ENCODE data around the gene SPAG8.

Gene SPAG8

DNA sequence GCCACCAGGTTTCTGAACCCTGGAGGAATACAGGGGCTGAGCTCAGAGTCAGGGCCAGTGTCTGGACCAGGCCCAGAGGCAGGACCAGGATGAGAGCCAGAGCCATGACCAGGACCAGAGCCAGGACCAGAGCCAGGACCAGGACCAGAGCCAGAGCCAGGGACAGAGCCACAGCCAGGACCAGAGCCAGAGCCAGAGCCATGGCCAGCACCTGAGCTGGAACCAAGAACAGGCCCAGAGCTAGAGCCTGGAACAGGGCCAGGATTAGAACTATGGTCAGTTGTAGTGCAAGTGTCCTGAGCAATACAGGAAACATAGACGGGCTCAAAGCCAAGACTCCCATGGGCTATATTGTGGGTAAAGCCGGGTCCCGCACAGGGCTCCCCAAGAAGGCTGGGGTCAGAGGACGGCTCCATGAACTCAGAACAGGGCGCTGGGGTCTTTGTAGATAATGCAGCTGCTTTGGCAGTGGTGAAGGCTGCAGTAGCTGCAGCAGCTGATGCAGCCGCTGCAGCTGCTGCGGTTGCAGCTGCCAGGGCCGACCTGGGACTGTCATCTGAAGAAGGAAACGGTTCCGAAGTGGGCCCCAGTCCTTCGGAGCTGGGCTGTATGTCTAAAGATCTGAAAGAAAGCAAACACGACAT, 559 bp downstream of the SPAG8 start:
- peak overlapping the region; percentile 86 for H3K27ac Mint-ChIP-seq
- no peaks in the 10 kb centered on the region for H3K9me3 Mint-ChIP-seq
- intact Hi-C loops (cut with micrococcal nuclease) = loop anchor here (10.0 kb wide), 1 partner anchor 167 kb away; no protein-coding TSS in a partner anchor
- H3K4me1 Mint-ChIP-seq (ENCODE audit: low read depth) = peaks cover 43% of the 10 kb centered on the region
- H3K4me3 Mint-ChIP-seq = peak overlapping the region; percentile 82
- no peaks in the 10 kb centered on the region for H3K27me3 Mint-ChIP-seq
- peaks cover 12% of the 10 kb centered on the region for H3K36me3 Mint-ChIP-seq (ENCODE audit: low read depth)

DNA sequence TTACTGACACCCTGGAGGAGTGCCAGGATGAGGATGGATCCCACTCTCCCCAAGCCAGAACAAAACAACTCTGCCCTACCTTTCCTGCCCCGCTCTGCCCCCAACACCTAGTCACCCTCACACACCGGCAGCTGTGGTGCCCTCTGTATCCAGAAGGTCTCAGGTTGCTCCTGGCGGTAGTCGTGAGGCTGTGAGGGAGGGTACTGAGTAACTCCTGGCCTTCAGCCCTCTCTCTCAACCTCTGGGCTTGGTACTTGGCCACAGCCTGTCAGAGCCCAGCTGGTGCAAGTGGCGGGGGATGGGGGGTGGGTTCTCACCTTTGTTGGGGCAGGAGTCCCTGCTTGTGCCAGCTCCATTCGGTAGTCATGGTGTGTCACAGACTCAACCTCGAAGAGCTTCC, 1.9 kb downstream of the SPAG8 start:
- H3K4me1 Mint-ChIP-seq (ENCODE audit: low read depth) = peaks cover 37% of the 10 kb centered on the region
- no peaks in the 10 kb centered on the region for H3K9me3 Mint-ChIP-seq
- peaks cover 7% of the 10 kb centered on the region for H3K36me3 Mint-ChIP-seq (ENCODE audit: low read depth)
- peaks cover 1% of the 10 kb centered on the region for H3K27me3 Mint-ChIP-seq
- intact Hi-C loops (cut with micrococcal nuclease) = loop anchor here (10.0 kb wide), 1 partner anchor 165 kb away; no protein-coding TSS in a partner anchor
- H3K27ac Mint-ChIP-seq = no peak overlapping the region
- H3K4me3 Mint-ChIP-seq = no peak overlapping the region

DNA sequence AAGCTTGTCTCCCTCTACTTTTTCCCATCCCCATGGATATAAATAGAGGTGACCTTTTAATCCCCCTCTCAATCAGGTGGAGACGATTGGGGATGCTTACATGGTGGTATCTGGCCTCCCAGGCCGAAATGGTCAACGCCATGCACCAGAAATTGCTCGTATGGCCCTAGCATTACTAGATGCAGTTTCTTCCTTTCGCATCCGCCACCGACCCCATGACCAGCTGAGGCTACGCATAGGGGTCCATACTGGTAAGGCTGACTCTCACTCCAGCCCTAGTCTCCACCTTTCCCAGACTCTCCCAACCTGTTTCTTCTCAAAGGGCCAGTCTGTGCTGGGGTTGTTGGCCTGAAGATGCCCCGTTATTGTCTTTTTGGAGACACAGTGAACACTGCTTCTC, 3.6 kb downstream of the SPAG8 start:
- no peaks in the 10 kb centered on the region for H3K9me3 Mint-ChIP-seq
- H3K27ac Mint-ChIP-seq = no peak overlapping the region
- H3K27me3 Mint-ChIP-seq = peaks cover 8% of the 10 kb centered on the region
- H3K4me1 Mint-ChIP-seq (ENCODE audit: low read depth) = peaks cover 31% of the 10 kb centered on the region
- intact Hi-C loops (cut with micrococcal nuclease) = no loop called here
- H3K36me3 Mint-ChIP-seq (ENCODE audit: low read depth) = no peaks in the 10 kb centered on the region
- H3K4me3 Mint-ChIP-seq = no peak overlapping the region

DNA sequence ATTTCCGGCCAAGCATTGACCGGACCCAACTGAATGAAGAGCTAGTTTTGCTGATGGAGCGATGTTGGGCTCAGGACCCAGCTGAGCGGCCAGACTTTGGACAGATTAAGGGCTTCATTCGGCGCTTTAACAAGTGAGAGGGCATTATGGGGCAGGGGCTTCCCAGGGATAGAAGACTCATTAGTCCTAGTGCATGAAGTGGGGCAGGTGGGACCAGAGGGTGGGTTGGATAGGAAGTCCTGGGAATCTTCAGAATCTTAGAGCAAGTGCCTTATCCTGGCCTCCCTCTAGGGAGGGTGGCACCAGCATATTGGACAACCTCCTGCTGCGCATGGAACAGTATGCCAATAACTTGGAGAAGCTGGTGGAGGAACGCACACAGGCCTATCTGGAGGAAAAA, 6.0 kb downstream of the SPAG8 start:
- no peak overlapping the region for H3K27ac Mint-ChIP-seq

DNA sequence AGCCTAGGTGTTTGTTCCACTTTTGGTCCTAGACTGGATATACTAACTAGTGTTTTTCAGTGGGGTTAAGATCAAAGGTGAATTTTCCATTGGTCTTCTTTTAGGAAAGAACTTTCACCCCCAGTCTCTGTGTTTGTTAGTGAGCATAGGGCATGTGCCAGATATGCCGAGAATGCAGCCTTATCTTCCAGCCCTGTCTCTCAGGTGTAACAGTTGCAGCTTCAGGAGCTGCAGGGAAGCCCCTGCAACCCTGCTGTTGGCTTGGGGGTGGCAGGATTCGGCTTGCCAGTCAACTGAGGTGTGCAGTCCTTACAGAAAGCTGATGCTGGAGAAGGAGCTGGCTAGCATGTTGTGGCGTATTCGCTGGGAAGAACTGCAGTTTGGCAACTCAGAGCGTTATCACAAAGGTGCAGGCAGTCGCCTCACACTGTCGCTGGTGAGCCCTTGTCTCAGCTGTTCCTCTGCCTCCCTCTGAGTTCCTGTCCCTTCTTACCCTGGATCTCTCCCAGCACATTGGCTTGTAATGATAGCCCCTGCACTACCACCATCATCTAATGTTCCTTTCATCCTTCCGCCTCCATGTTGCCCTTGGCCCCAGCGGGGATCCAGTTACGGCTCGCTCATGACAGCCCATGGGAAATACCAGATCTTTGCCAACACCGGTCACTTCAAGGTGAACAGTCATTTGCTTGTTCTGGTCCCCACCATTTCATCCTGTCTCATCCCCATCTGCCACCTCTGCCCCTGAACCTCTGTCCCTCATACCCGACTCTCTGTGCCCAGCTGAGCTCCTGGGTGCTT, 10.5 kb downstream of the SPAG8 start:
- Mint-ChIP-seq H3K27ac (no peak overlapping the region), H3K4me1 (ENCODE audit: low read depth) (peaks cover 10% of the 10 kb centered on the region), H3K27me3 (peaks cover 17% of the 10 kb centered on the region), H3K4me3 (no peak overlapping the region), H3K9me3 (no peaks in the 10 kb centered on the region), H3K36me3 (ENCODE audit: low read depth) (no peaks in the 10 kb centered on the region)
- intact Hi-C loops (cut with micrococcal nuclease) = no loop called here

More for the DNA sequence above, 6.0 kb downstream of the SPAG8 start:
- Mint-ChIP-seq H3K27me3 (peaks cover 12% of the 10 kb centered on the region), H3K4me3 (no peak overlapping the region), H3K4me1 (ENCODE audit: low read depth) (peaks cover 11% of the 10 kb centered on the region), H3K9me3 (no peaks in the 10 kb centered on the region), H3K36me3 (ENCODE audit: low read depth) (no peaks in the 10 kb centered on the region)
- intact Hi-C loops (cut with micrococcal nuclease) = no loop called here

DNA sequence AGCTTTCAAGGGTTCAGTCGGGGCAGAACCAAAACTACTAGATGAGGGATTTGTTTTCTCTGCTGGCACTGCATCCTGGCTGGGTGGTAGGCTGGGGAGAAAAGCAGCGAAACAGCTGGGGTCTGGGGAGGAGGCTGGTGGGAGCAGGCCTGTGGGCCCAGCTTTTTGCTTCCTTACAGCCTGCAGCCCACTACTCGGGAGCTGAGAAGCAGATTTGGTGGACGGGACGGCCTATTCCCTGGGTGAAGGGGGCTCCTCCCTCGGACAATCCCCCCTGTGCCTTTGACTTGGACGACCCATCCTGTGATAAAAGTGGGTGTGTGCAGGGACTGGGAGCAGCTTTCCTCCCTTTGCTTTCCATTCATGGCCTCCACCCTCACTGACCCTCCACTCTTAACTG, 11.5 kb downstream of the SPAG8 start:
- intact Hi-C loops (cut with micrococcal nuclease) = no loop called here
- Mint-ChIP-seq H3K9me3 (no peaks in the 10 kb centered on the region), H3K27ac (no peak overlapping the region), H3K36me3 (ENCODE audit: low read depth) (no peaks in the 10 kb centered on the region), H3K27me3 (peaks cover 17% of the 10 kb centered on the region), H3K4me3 (no peak overlapping the region), H3K4me1 (ENCODE audit: low read depth) (peaks cover 13% of the 10 kb centered on the region)

DNA sequence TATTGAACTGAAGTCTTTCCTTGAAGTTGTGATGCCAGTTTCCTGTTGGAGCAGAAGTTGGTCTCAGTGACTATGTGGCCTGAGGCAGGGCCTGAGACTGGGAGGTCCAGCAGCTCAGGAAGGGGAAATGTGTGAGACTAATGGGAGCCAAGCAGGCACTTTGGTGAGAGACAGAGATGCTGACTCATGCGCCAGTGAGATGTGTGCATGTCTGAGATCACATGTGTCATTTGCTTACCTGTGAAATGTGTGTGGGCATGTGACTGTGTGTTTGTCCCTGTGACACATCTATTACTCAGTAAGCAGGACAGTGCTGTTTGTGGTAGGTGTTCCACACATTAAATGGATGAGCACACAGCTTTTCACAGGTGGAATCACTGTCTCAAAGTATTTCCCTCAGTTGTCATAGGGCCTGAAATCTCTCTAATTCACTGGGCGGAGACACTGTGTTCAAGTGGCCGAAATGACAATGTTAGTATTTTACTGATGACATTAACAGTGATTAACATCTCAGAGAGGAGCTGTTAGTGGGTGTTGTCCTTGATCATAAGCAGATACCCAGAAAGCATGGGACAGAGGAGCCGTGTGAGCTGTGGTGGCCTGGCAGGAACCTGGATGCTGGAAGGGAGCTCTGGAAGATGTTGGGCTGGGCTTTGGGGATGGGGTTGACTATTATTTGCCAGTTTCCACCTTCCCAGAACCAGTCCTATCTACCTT, 13.2 kb downstream of the SPAG8 start:
- H3K27me3 Mint-ChIP-seq = peaks cover 9% of the 10 kb centered on the region
- H3K4me3 Mint-ChIP-seq = no peak overlapping the region
- H3K9me3 Mint-ChIP-seq = no peaks in the 10 kb centered on the region
- intact Hi-C loops (cut with micrococcal nuclease) = no loop called here
- H3K36me3 Mint-ChIP-seq (ENCODE audit: low read depth) = no peaks in the 10 kb centered on the region
- H3K4me1 Mint-ChIP-seq (ENCODE audit: low read depth) = peaks cover 15% of the 10 kb centered on the region
- H3K27ac Mint-ChIP-seq = no peak overlapping the region

DNA sequence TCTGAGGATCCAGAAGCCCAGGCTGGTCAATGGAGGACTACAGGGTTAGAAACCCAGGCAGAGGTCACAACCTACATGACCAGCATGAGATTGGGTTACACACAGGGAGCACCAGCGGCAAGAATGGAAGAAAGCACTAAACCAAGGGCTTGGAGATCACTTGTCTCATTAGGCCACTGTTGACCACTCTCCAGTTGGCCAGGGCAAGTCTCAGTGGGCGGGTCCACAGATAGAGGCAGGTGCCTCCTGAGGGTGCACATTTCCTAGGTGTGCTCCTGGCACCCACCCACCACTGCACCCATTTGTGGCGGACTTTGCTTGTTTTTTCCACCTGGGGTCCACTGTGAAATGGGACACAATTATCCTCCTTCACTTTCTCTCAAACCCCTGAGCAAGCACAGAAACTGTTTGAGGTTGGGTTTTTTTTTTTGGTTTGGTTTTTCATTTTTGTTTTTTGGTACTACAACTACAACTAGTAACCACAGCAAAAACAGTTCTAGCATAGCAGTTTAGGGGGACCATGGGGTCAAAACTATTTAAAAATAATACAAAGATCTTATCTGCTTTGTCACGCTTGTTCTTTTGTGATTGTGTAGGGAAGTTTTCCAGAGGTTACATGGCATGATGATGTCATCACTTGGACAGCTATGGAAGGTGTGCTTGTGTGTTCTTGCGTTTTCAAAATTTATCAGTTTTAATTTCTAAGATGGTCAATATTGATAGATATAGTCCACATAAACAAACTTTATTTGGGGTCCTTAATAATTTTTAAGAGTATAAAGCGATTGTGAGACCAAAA, 14.6 kb downstream of the SPAG8 start:
- H3K9me3 Mint-ChIP-seq = no peaks in the 10 kb centered on the region
- H3K27me3 Mint-ChIP-seq = peaks cover 15% of the 10 kb centered on the region
- H3K4me3 Mint-ChIP-seq = no peak overlapping the region
- H3K4me1 Mint-ChIP-seq (ENCODE audit: low read depth) = peaks cover 15% of the 10 kb centered on the region
- intact Hi-C loops (cut with micrococcal nuclease) = no loop called here
- H3K36me3 Mint-ChIP-seq (ENCODE audit: low read depth) = no peaks in the 10 kb centered on the region
- H3K27ac Mint-ChIP-seq = no peak overlapping the region

DNA sequence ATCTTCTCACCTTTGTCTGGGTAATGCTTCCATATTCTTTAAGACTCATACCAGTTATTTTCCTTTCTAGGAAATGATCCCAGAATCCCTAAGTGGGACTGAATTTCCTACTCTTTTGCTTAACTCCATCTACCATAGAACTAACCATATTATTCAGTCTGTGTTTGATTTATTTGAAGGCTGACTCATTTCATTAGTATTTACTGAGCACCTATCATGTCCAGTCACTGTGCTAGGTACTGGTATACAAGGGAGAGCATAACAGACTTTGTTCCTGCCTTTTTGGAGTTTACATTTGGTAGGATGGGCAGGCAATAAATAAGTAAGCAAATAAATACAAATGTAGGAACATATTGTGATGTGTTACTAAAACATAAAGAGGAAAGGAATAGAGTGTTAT, 16.4 kb downstream of the SPAG8 start:
- peaks cover 21% of the 10 kb centered on the region for H3K4me1 Mint-ChIP-seq (ENCODE audit: low read depth)
- intact Hi-C loops (cut with micrococcal nuclease) = no loop called here
- H3K9me3 Mint-ChIP-seq = no peaks in the 10 kb centered on the region
- H3K27me3 Mint-ChIP-seq = peaks cover 24% of the 10 kb centered on the region
- H3K27ac Mint-ChIP-seq = no peak overlapping the region
- no peaks in the 10 kb centered on the region for H3K36me3 Mint-ChIP-seq (ENCODE audit: low read depth)
- no peak overlapping the region for H3K4me3 Mint-ChIP-seq

DNA sequence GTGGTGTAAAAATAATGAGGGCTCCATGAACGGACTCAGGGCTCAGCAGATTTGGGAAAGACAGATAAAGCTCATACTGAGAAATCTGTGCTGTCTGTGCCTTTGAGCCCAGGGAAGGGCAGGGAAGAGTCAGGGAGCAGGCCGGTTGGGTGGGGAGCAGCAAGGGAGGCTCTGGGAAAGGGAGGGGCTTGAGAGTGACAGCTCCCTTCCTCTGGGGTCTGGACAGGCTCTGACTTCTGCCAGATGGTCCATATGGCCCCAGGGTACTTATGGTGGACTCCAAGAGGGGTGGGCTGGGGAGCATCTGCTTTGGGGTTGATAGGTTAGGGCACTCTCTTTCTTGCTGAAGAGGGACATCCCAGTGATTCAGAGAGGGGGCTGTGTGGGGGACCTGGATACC, 18.6 kb downstream of the SPAG8 start:
- intact Hi-C loops (cut with micrococcal nuclease) = no loop called here
- no peak overlapping the region for H3K27ac Mint-ChIP-seq

DNA sequence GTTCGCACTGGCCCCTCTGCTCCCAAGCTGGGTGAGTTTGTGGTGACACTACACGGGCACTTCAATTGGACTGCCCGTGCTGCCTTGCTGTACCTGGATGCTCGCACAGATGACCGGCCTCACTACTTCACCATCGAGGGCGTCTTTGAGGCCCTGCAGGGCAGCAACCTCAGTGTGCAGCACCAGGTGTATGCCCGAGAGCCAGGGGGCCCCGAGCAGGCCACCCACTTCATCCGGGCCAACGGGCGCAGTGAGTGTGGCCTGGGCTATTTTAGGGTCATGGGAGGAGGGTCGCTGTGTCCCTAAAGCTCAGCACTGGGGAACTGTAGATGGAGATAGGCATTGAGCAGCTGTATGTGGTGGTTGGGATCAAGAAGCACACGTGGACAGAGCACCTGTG, 19.2 kb downstream of the SPAG8 start:
- no peak overlapping the region for H3K4me3 Mint-ChIP-seq

More for the DNA sequence above, 18.6 kb downstream of the SPAG8 start:
- Mint-ChIP-seq H3K4me3 (no peak overlapping the region), H3K27me3 (peaks cover 25% of the 10 kb centered on the region), H3K4me1 (ENCODE audit: low read depth) (peaks cover 25% of the 10 kb centered on the region), H3K9me3 (no peaks in the 10 kb centered on the region), H3K36me3 (ENCODE audit: low read depth) (no peaks in the 10 kb centered on the region)

DNA sequence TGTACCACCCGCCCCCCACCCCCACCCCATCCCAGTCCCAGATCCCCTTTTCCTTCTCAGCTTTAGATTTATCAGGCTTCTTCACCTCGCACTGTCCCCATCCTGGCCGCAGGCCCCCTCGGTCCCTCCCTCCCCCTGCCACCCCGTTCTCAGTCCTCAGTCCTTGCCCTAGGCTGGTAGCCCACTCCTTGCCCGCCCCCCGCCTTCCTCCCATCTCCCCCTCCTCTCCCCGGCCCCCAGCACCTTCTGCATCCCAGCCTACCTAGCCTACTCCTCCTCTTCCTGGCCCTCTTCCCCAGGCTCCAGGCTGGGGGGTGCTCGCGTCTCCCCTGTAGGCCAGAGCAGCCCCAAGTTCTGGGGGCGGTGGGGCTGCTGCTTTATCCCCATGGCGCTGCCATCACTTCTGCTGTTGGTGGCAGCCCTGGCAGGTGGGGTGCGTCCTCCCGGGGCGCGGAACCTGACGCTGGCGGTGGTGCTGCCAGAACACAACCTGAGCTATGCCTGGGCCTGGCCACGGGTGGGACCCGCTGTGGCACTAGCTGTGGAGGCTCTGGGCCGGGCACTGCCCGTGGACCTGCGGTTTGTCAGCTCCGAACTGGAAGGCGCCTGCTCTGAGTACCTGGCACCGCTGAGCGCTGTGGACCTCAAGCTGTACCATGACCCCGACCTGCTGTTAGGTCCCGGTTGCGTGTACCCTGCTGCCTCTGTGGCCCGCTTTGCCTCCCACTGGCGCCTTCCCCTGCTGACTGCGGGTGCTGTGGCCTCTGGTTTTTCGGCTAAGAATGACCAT, 19.8 kb downstream of the SPAG8 start:
- H3K36me3 Mint-ChIP-seq (ENCODE audit: low read depth) = no peaks in the 10 kb centered on the region
- H3K9me3 Mint-ChIP-seq = no peaks in the 10 kb centered on the region
- intact Hi-C loops (cut with micrococcal nuclease) = no loop called here
- H3K4me1 Mint-ChIP-seq (ENCODE audit: low read depth) = peaks cover 31% of the 10 kb centered on the region
- H3K27me3 Mint-ChIP-seq = peaks cover 25% of the 10 kb centered on the region
- no peak overlapping the region for H3K27ac Mint-ChIP-seq
- H3K4me3 Mint-ChIP-seq = no peak overlapping the region

More for the DNA sequence above, 19.2 kb downstream of the SPAG8 start:
- H3K36me3 Mint-ChIP-seq (ENCODE audit: low read depth) = no peaks in the 10 kb centered on the region
- intact Hi-C loops (cut with micrococcal nuclease) = no loop called here
- H3K27me3 Mint-ChIP-seq = peaks cover 25% of the 10 kb centered on the region
- H3K27ac Mint-ChIP-seq = no peak overlapping the region
- H3K4me1 Mint-ChIP-seq (ENCODE audit: low read depth) = peaks cover 25% of the 10 kb centered on the region
- H3K9me3 Mint-ChIP-seq = no peaks in the 10 kb centered on the region
